HEK293 (cell line): ENCODE data around the gene ATP5F1B.
"Not testable (repeated sequence)": the region's sequence is repeated elsewhere in the genome, so short reads cannot be mapped to it uniquely, and the experiment has no call there.

Source experiments
- CTCF ChIA-PET: fragments of 350-600 bp; formaldehyde crosslinking; extraction: SDS; loops from one replicate; lab custom pipeline; 2021; ENCODE audit warnings: antibody characterized with exemption; lab: Yijun Ruan, JAX
- POLR2A ChIA-PET: fragments of 300-600 bp; formaldehyde crosslinking; extraction: SDS; loops from one replicate; lab custom pipeline; 2020; ENCODE audit warnings: antibody characterized with exemption, inconsistent platforms; lab: Yijun Ruan, JAX
- H3K27ac ChIP-seq: fragments of 200-500 bp; sonication (Bioruptor generic); 2 replicates; pipeline ENCODE4 v1.5.1; 2014; ENCODE audit warnings: low read depth, low read length, control low read depth, inconsistent platforms; ENCODE audit errors: extremely low read depth
- H3K36me3 ChIP-seq, 2 experiments: fragments of 200-500 bp in 1 of 2; sonication (Bioruptor generic) in 1 of 2; 1 replicate in 1 of 2; 2 replicates in 1 of 2; pipeline ENCODE4 v1.5.1; 2014 to 2017; ENCODE audit warnings: inconsistent platforms in 2 of 2, low read length in 2 of 2; ENCODE audit not compliant: control insufficient read depth in 2 of 2, insufficient read depth in 1 of 2
- H3K4me1 ChIP-seq: fragments of 200-500 bp; sonication (Bioruptor generic); 2 replicates; pipeline ENCODE4 v1.5.1; 2014; ENCODE audit warnings: mild to moderate bottlenecking, low read length, inconsistent platforms; ENCODE audit not compliant: control insufficient read depth, insufficient read depth
- H3K4me3 ChIP-seq: 2 replicates; pipeline ENCODE4 v1.5.1; 2011; ENCODE audit warnings: low read depth, mild to moderate bottlenecking, control low read depth, low read length, moderate library complexity
- H3K9me3 ChIP-seq: fragments of 200-500 bp; sonication (Bioruptor generic); 2 replicates; pipeline ENCODE4 v1.5.1; 2014; ENCODE audit warnings: low read depth, low read length, inconsistent platforms; ENCODE audit not compliant: control insufficient read depth, insufficient read depth
- FEZF1 ChIP-seq: fragments of 450-650 bp; formaldehyde crosslinking; IDR thresholded peaks from 2 replicates; pipeline ENCODE4 v1.5.1; 2016; ENCODE audit warnings: missing biosample characterization, missing genetic modification characterization
- HOXD13 ChIP-seq: sonication (generic); formaldehyde crosslinking; IDR thresholded peaks from 2 replicates; pipeline ENCODE4 v1.8.0; 2022; ENCODE audit warnings: missing genetic modification reagents, borderline replicate concordance
- SCRT1 ChIP-seq: fragments of 450-650 bp; formaldehyde crosslinking; IDR thresholded peaks from 2 replicates; pipeline ENCODE4 v1.5.1; 2016; ENCODE audit warnings: missing biosample characterization, missing genetic modification characterization, borderline replicate concordance
- SETDB1 ChIP-seq: IDR thresholded peaks from one replicate; pipeline ENCODE4 v1.6.1; 2017; ENCODE audit warnings: mild to moderate bottlenecking, low read length, moderate library complexity, mixed read lengths; ENCODE audit not compliant: insufficient read length
- ZFP37 ChIP-seq: fragments of 450-650 bp; formaldehyde crosslinking; IDR thresholded peaks from 2 replicates; pipeline ENCODE4 v1.5.1; 2016; ENCODE audit warnings: missing biosample characterization, missing genetic modification characterization
- ZNF174 ChIP-seq: fragments of 450-650 bp; formaldehyde crosslinking; IDR thresholded peaks from 2 replicates; pipeline ENCODE4 v1.5.0; 2017; ENCODE audit warnings: missing biosample characterization, mild to moderate bottlenecking, missing genetic modification characterization
- ZNF184 ChIP-seq: fragments of 450-650 bp; IDR thresholded peaks from 2 replicates; pipeline ENCODE4 v1.5.1; 2018; ENCODE audit warnings: missing biosample characterization, mild to moderate bottlenecking, missing genetic modification characterization
- ZNF510 ChIP-seq: fragments of 450-650 bp; formaldehyde crosslinking; IDR thresholded peaks from 2 replicates; pipeline ENCODE4 v1.5.1; 2018; ENCODE audit warnings: mild to moderate bottlenecking, missing genetic modification characterization, missing biosample characterization; ENCODE audit not compliant: insufficient replicate concordance
- ZNF548 ChIP-seq: fragments of 450-650 bp; formaldehyde crosslinking; IDR thresholded peaks from 2 replicates; pipeline ENCODE4 v1.5.1; 2016; ENCODE audit warnings: missing biosample characterization, missing genetic modification characterization
- ZNF621 ChIP-seq: fragments of 450-650 bp; formaldehyde crosslinking; IDR thresholded peaks from 2 replicates; pipeline ENCODE4 v1.5.1; 2017; ENCODE audit warnings: missing biosample characterization, missing genetic modification characterization
- ZNF624 ChIP-seq: fragments of 450-650 bp; formaldehyde crosslinking; IDR thresholded peaks from 2 replicates; pipeline ENCODE4 v1.5.1; 2017; ENCODE audit warnings: missing biosample characterization, missing genetic modification characterization
- ZNF629 ChIP-seq: fragments of 450-650 bp; formaldehyde crosslinking; IDR thresholded peaks from 2 replicates; pipeline ENCODE4 v1.5.1; 2017; ENCODE audit warnings: missing biosample characterization, missing genetic modification characterization
- ZNF701 ChIP-seq: fragments of 450-650 bp; formaldehyde crosslinking; IDR thresholded peaks from 2 replicates; pipeline ENCODE4 v1.5.1; 2016; ENCODE audit warnings: missing biosample characterization, missing genetic modification characterization
- ZXDB ChIP-seq: fragments of 450-650 bp; formaldehyde crosslinking; IDR thresholded peaks from 2 replicates; pipeline ENCODE4 v1.5.1; 2016; ENCODE audit warnings: missing biosample characterization, missing genetic modification characterization
- TF ChIP-seq, protein P1 (sequence below): fragments of 450-650 bp; formaldehyde crosslinking; IDR thresholded peaks from 2 replicates; pipeline ENCODE4 v1.5.1; 2016; ENCODE audit warnings: missing biosample characterization, missing genetic modification characterization
- TF ChIP-seq, protein P2 (sequence below): fragments of 450-650 bp; formaldehyde crosslinking; optimal IDR thresholded peaks from 2 replicates; pipeline ENCODE3; 2016; ENCODE audit warnings: missing biosample characterization, mild to moderate bottlenecking, missing genetic modification characterization
- TF ChIP-seq, protein P3 (sequence below): fragments of 450-650 bp; formaldehyde crosslinking; conservative IDR thresholded peaks from 2 replicates; pipeline ENCODE4 v1.5.1; 2016; ENCODE audit warnings: low read depth, missing biosample characterization, missing genetic modification characterization
- TF ChIP-seq, protein P4 (sequence below): fragments of 450-650 bp; formaldehyde crosslinking; IDR thresholded peaks from 2 replicates; pipeline ENCODE4 v1.5.1; 2016; ENCODE audit warnings: missing biosample characterization, missing genetic modification characterization
- TF ChIP-seq, protein P5 (sequence below): fragments of 450-650 bp; formaldehyde crosslinking; IDR thresholded peaks from 2 replicates; pipeline ENCODE4 v1.5.1; 2016; ENCODE audit warnings: missing biosample characterization, missing genetic modification characterization

ATP5F1B gene

DNA sequence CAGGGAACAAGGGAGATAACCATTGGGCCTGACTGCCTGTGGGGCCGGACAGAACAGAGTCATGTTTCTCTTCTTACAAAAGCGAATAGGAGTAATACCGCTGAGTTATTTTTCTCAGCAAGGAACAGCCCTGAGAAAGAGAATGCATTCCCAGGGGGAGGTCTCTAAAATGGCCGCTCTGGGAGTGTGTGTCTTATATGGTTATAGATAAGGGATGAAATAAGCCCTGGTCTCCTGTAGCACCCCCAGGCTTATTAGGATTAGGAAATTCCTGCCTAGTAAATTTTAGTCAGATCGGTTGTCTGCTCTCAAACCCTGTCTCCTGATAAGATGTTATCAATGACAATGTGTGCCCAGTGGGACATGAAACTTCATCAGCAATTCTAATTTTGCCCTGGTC lies 8.0 kb upstream of the ATP5F1B start:
- H3K4me3 ChIP-seq, H3K9me3 ChIP-seq, H3K27ac ChIP-seq, POLR2A ChIA-PET, H3K4me1 ChIP-seq, CTCF ChIA-PET, H3K36me3 ChIP-seq: not testable (repeated sequence)
- TF ChIP-seq ZNF184 (tag by site-specific recombination) (peak; percentile 84; the same call in 1 of the 2 replicates), ZNF510 (peak; percentile 19), SETDB1 (peak; percentile 95)
- TF ChIP-seq, protein P1, sequence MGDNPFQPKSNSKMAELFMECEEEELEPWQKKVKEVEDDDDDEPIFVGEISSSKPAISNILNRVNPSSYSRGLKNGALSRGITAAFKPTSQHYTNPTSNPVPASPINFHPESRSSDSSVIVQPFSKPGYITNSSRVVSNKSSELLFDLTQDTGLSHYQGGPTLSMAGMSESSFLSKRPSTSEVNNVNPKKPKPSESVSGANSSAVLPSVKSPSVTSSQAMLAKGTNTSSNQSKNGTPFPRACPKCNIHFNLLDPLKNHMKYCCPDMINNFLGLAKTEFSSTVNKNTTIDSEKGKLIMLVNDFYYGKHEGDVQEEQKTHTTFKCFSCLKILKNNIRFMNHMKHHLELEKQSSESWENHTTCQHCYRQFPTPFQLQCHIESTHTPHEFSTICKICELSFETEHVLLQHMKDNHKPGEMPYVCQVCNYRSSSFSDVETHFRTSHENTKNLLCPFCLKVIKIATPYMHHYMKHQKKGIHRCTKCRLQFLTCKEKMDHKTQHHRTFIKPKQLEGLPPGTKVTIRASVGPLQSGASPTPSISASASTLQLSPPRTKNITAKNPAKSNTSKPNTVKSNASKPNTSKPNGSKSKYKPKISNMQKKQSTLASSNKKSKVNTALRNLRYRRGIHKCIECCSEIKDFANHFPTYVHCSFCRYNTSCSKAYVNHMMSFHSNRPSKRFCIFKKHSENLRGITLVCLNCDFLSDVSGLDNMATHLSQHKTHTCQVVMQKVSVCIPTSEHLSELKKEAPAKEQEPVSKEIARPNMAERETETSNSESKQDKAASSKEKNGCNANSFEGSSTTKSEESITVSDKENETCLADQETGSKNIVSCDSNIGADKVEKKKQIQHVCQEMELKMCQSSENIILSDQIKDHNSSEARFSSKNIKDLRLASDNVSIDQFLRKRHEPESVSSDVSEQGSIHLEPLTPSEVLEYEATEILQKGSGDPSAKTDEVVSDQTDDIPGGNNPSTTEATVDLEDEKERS = peak; percentile 80; the same call in 1 of the 2 replicates

DNA sequence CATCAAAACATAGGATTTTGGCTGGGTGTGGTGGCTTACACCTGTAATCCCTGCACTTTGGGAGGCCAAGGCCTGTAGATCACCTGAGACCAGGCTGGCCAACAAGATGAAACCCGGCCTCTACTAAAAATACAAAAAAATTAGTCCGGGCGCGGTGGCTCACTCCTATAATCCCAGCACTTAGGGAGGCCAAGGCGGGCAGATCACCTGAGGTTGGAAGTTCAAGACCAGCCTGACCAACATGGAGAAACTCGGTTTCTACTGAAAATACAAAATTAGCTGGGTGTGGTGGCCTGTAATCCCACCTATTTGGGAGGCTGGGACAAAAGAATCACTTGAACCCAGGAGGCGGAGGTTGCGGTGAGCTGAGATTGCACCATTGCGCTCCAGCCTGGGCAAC lies 2.2 kb upstream of the ATP5F1B start:
- not testable (repeated sequence) for H3K4me3 ChIP-seq, H3K27ac ChIP-seq, H3K9me3 ChIP-seq, H3K4me1 ChIP-seq
- H3K36me3 ChIP-seq = peaks cover 17 to 24% of the 10 kb centered on the region in 2 experiments
- ChIA-PET CTCF (interaction anchor here (1.0 kb wide), 1 partner anchor 12 kb away, joined by 3 read pairs; no protein-coding TSS in a partner anchor), POLR2A (interaction anchor here (5.7 kb wide), 1 partner anchor 13 kb away, joined by 77 read pairs; no protein-coding TSS in a partner anchor)

DNA sequence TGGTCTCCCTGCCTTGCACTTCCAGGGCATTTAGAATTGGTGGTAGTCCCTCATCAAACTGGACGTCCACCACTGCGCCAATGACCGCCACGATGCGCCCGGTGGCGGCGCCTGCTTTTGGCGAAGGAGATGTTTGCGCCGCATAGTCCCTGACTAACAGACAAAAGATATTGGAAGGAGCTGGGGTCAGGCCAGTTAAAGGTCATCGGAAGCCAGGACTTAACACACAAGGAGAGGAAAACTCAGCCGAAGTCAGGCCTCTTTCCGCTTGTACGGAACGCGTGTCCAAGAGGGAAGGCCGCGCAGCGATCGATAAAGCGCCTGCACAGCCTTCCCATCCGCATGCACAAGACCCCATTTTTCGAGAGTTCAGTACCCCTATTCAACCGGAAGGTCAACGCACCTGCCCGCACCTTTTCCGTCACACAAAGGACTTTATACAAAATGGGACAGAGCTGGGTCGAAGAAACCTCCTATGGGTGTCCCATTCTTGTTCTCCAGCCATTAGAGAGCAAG lies 525 bp downstream of the ATP5F1B start:
- peak overlapping the region; percentile 82 for H3K27ac ChIP-seq
- H3K9me3 ChIP-seq = no peaks in the 10 kb centered on the region
- peak overlapping the region; percentile 64 for H3K4me3 ChIP-seq
- ChIA-PET POLR2A (interaction anchor here (0.6 to 5.7 kb wide), 11 partner anchors 10 to 466 kb away, joined by 3 to 77 read pairs (median 4); partner anchors contain the start of genes NACA, PTGES3, RBMS2 and STAT6), CTCF (interaction anchor here (0.6 to 2.0 kb wide), 4 partner anchors 9 to 354 kb away, joined by 3 to 14 read pairs (median 6); no protein-coding TSS in a partner anchor)
- H3K36me3 ChIP-seq = peaks cover 42 to 52% of the 10 kb centered on the region in 2 experiments
- 0 out of 2 replicates have a peak, but pooled peaks cover 2% of the 10 kb centered on the region for H3K4me1 ChIP-seq
- TF ChIP-seq ZNF624 (tag by site-specific recombination) (no peak), FEZF1 (tag by site-specific recombination) (no peak), SCRT1 (no peak), ZNF629 (tag by site-specific recombination) (no peak), HOXD13 (no peak), ZNF174 (tag by site-specific recombination) (no peak), ZFP37 (tag by site-specific recombination) (peak; percentile 81; the same call in 1 of the 2 replicates), ZXDB (tag by site-specific recombination) (no peak), ZNF621 (no peak), ZNF548 (tag by site-specific recombination) (no peak), ZNF701 (tag by site-specific recombination) (no peak)
- TF ChIP-seq, protein P2, sequence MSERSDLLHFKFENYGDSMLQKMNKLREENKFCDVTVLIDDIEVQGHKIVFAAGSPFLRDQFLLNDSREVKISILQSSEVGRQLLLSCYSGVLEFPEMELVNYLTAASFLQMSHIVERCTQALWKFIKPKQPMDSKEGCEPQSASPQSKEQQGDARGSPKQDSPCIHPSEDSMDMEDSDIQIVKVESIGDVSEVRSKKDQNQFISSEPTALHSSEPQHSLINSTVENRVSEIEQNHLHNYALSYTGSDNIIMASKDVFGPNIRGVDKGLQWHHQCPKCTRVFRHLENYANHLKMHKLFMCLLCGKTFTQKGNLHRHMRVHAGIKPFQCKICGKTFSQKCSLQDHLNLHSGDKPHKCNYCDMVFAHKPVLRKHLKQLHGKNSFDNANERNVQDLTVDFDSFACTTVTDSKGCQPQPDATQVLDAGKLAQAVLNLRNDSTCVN (tag by site-specific recombination) = peak; percentile 34
- TF ChIP-seq, protein P3, sequence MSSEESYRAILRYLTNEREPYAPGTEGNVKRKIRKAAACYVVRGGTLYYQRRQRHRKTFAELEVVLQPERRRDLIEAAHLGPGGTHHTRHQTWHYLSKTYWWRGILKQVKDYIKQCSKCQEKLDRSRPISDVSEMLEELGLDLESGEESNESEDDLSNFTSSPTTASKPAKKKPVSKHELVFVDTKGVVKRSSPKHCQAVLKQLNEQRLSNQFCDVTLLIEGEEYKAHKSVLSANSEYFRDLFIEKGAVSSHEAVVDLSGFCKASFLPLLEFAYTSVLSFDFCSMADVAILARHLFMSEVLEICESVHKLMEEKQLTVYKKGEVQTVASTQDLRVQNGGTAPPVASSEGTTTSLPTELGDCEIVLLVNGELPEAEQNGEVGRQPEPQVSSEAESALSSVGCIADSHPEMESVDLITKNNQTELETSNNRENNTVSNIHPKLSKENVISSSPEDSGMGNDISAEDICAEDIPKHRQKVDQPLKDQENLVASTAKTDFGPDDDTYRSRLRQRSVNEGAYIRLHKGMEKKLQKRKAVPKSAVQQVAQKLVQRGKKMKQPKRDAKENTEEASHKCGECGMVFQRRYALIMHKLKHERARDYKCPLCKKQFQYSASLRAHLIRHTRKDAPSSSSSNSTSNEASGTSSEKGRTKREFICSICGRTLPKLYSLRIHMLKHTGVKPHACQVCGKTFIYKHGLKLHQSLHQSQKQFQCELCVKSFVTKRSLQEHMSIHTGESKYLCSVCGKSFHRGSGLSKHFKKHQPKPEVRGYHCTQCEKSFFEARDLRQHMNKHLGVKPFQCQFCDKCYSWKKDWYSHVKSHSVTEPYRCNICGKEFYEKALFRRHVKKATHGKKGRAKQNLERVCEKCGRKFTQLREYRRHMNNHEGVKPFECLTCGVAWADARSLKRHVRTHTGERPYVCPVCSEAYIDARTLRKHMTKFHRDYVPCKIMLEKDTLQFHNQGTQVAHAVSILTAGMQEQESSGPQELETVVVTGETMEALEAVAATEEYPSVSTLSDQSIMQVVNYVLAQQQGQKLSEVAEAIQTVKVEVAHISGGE = peak; percentile 32; the same call in 1 of the 2 replicates
- TF ChIP-seq, protein P4, sequence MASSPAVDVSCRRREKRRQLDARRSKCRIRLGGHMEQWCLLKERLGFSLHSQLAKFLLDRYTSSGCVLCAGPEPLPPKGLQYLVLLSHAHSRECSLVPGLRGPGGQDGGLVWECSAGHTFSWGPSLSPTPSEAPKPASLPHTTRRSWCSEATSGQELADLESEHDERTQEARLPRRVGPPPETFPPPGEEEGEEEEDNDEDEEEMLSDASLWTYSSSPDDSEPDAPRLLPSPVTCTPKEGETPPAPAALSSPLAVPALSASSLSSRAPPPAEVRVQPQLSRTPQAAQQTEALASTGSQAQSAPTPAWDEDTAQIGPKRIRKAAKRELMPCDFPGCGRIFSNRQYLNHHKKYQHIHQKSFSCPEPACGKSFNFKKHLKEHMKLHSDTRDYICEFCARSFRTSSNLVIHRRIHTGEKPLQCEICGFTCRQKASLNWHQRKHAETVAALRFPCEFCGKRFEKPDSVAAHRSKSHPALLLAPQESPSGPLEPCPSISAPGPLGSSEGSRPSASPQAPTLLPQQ = no peak
- TF ChIP-seq, protein P5, sequence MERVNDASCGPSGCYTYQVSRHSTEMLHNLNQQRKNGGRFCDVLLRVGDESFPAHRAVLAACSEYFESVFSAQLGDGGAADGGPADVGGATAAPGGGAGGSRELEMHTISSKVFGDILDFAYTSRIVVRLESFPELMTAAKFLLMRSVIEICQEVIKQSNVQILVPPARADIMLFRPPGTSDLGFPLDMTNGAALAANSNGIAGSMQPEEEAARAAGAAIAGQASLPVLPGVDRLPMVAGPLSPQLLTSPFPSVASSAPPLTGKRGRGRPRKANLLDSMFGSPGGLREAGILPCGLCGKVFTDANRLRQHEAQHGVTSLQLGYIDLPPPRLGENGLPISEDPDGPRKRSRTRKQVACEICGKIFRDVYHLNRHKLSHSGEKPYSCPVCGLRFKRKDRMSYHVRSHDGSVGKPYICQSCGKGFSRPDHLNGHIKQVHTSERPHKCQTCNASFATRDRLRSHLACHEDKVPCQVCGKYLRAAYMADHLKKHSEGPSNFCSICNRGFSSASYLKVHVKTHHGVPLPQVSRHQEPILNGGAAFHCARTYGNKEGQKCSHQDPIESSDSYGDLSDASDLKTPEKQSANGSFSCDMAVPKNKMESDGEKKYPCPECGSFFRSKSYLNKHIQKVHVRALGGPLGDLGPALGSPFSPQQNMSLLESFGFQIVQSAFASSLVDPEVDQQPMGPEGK (tag by site-specific recombination) = no peak
